ENCODE results near the gene SPSB2. TPM values are rescaled to one million over a fixed set of nuclear protein-coding genes. Genes with fewer than 3 reads are reported as not detected.

SPSB2 gene
- total and polyA plus RNA-seq, 9 of the 15 experiments (the other 6 are each of a cell fraction or from before 2014, with no cell fraction given): 0.10 to 10.6 (median 1.9) TPM

- no peak; the same call in 1 of the 2 replicates for TF ChIP-seq CBX1 (IDR thresholded peaks at IDR 0.05; ENCODE audit: low read depth)
- no peak for TF ChIP-seq FOXA1 (IDR thresholded peaks at IDR 0.05; ENCODE audit: borderline replicate concordance)
- TF ChIP-seq CGGBP1 (CRISPR knock-in tag; IDR thresholded peaks at IDR 0.05): no peak
- no peak for TF ChIP-seq GTF3C2 (IDR thresholded peaks at IDR 0.05; ENCODE audit: borderline replicate concordance, extremely low read depth, insufficient read length)
- TF ChIP-seq ZNF124 (CRISPR knock-in tag; IDR thresholded peaks at IDR 0.05): no peak
- TF ChIP-seq, protein P1, sequence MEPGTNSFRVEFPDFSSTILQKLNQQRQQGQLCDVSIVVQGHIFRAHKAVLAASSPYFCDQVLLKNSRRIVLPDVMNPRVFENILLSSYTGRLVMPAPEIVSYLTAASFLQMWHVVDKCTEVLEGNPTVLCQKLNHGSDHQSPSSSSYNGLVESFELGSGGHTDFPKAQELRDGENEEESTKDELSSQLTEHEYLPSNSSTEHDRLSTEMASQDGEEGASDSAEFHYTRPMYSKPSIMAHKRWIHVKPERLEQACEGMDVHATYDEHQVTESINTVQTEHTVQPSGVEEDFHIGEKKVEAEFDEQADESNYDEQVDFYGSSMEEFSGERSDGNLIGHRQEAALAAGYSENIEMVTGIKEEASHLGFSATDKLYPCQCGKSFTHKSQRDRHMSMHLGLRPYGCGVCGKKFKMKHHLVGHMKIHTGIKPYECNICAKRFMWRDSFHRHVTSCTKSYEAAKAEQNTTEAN (CRISPR knock-in tag; IDR thresholded peaks at IDR 0.05): no peak
- TF ChIP-seq, protein P2, sequence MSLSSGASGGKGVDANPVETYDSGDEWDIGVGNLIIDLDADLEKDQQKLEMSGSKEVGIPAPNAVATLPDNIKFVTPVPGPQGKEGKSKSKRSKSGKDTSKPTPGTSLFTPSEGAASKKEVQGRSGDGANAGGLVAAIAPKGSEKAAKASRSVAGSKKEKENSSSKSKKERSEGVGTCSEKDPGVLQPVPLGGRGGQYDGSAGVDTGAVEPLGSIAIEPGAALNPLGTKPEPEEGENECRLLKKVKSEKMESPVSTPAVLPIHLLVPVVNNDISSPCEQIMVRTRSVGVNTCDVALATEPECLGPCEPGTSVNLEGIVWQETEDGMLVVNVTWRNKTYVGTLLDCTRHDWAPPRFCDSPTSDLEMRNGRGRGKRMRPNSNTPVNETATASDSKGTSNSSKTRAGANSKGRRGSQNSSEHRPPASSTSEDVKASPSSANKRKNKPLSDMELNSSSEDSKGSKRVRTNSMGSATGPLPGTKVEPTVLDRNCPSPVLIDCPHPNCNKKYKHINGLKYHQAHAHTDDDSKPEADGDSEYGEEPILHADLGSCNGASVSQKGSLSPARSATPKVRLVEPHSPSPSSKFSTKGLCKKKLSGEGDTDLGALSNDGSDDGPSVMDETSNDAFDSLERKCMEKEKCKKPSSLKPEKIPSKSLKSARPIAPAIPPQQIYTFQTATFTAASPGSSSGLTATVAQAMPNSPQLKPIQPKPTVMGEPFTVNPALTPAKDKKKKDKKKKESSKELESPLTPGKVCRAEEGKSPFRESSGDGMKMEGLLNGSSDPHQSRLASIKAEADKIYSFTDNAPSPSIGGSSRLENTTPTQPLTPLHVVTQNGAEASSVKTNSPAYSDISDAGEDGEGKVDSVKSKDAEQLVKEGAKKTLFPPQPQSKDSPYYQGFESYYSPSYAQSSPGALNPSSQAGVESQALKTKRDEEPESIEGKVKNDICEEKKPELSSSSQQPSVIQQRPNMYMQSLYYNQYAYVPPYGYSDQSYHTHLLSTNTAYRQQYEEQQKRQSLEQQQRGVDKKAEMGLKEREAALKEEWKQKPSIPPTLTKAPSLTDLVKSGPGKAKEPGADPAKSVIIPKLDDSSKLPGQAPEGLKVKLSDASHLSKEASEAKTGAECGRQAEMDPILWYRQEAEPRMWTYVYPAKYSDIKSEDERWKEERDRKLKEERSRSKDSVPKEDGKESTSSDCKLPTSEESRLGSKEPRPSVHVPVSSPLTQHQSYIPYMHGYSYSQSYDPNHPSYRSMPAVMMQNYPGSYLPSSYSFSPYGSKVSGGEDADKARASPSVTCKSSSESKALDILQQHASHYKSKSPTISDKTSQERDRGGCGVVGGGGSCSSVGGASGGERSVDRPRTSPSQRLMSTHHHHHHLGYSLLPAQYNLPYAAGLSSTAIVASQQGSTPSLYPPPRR (CRISPR knock-in tag; IDR thresholded peaks at IDR 0.05; ENCODE audit: borderline replicate concordance): no peak
- TF ChIP-seq CCNT2 (IDR thresholded peaks at IDR 0.05; ENCODE audit: borderline replicate concordance, extremely low read depth, insufficient read length, low read depth, low read length): peak; percentile 98
- no peak for TF ChIP-seq PURB (CRISPR knock-in tag; IDR thresholded peaks at IDR 0.05; ENCODE audit: low read depth)
- TF ChIP-seq, protein P3, sequence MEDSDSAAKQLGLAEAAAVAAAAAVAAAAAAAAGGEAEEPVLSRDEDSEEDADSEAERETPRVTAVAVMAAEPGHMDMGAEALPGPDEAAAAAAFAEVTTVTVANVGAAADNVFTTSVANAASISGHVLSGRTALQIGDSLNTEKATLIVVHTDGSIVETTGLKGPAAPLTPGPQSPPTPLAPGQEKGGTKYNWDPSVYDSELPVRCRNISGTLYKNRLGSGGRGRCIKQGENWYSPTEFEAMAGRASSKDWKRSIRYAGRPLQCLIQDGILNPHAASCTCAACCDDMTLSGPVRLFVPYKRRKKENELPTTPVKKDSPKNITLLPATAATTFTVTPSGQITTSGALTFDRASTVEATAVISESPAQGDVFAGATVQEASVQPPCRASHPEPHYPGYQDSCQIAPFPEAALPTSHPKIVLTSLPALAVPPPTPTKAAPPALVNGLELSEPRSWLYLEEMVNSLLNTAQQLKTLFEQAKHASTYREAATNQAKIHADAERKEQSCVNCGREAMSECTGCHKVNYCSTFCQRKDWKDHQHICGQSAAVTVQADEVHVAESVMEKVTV (CRISPR knock-in tag; IDR thresholded peaks at IDR 0.05): peak; percentile 70
- no peak for TF ChIP-seq SETDB1 (IDR thresholded peaks at IDR 0.05; ENCODE audit: low read length)
- TF ChIP-seq KAT8 (IDR thresholded peaks at IDR 0.05; ENCODE audit: low read depth): no peak
- peak; percentile 78 for TF ChIP-seq MEIS2 (IDR thresholded peaks at IDR 0.05; ENCODE audit: partially characterized antibody)
- no peak for TF ChIP-seq HDAC3 (IDR thresholded peaks at IDR 0.05; ENCODE audit: borderline replicate concordance, partially characterized antibody)
- TF ChIP-seq HIVEP1 (CRISPR knock-in tag; IDR thresholded peaks at IDR 0.05): no peak
Measured at GRCh38 chr12:6890789-6891645, 17.9 kb upstream of the SPSB2 start (continued).

Measured in K562 (cell line).